ENCODE measurements around the gene NKX2-2. TPM values are rescaled to one million over a fixed set of nuclear protein-coding genes. Genes with fewer than 3 reads are reported as not detected.

NKX2-2 gene
- total RNA-seq, 1 experiment from 2014 or later = 0.13 TPM

GRCh38 chr20:21522481-21523280, 8.8 kb upstream of the NKX2-2 start:
- DNase-seq (ENCODE audit: low read depth) = no peak

GRCh38 chr20:21521596-21522480, 8.0 kb upstream of the NKX2-2 start:
- DNase-seq (ENCODE audit: low read depth) = no peak

- DNase-seq (ENCODE audit: low read depth) = no peak
These were observed 7.1 kb upstream of the NKX2-2 start for GRCh38 chr20:21520702-21521595.

- DNase-seq (ENCODE audit: low read depth) = no peak
These were observed 5.3 kb upstream of the NKX2-2 start for GRCh38 chr20:21519136-21519584.

GRCh38 chr20:21518292-21518991, 4.6 kb upstream of the NKX2-2 start:
- no peak for DNase-seq (ENCODE audit: low read depth)

GRCh38 chr20:21517566-21518277, 3.9 kb upstream of the NKX2-2 start:
- no peak for DNase-seq (ENCODE audit: low read depth)

GRCh38 chr20:21516861-21517565, 3.1 kb upstream of the NKX2-2 start:
- no peak for DNase-seq (ENCODE audit: low read depth)

GRCh38 chr20:21516180-21516567, 2.3 kb upstream of the NKX2-2 start:
- DNase-seq (ENCODE audit: low read depth) = no peak

- DNase-seq (ENCODE audit: low read depth) = no peak
These were observed 1.7 kb upstream of the NKX2-2 start for GRCh38 chr20:21515300-21516179.

GRCh38 chr20:21514553-21515251, 838 bp upstream of the NKX2-2 start:
- no peak for DNase-seq (ENCODE audit: low read depth)

- no peak for DNase-seq (ENCODE audit: low read depth)
These were observed 642 bp downstream of the NKX2-2 start for GRCh38 chr20:21513181-21513663.

GRCh38 chr20:21512634-21513180, 1.2 kb downstream of the NKX2-2 start:
- no peak for DNase-seq (ENCODE audit: low read depth)

- no peak for DNase-seq (ENCODE audit: low read depth)
These were observed 1.8 kb downstream of the NKX2-2 start for GRCh38 chr20:21511850-21512633.

- DNase-seq (ENCODE audit: low read depth) = no peak
These were observed 2.4 kb downstream of the NKX2-2 start for GRCh38 chr20:21511485-21511849.

- no peak for DNase-seq (ENCODE audit: low read depth)
These were observed 3.2 kb downstream of the NKX2-2 start for GRCh38 chr20:21510414-21511384.

Measured in HT1080 (cell line).